Measurements from ENCODE around the gene NFASC. TPM values are rescaled to one million over a fixed set of nuclear protein-coding genes. Genes with fewer than 3 reads are reported as not detected.

Gene NFASC
- total RNA-seq, 1 experiment from 2014 or later, result not detected

DNA sequence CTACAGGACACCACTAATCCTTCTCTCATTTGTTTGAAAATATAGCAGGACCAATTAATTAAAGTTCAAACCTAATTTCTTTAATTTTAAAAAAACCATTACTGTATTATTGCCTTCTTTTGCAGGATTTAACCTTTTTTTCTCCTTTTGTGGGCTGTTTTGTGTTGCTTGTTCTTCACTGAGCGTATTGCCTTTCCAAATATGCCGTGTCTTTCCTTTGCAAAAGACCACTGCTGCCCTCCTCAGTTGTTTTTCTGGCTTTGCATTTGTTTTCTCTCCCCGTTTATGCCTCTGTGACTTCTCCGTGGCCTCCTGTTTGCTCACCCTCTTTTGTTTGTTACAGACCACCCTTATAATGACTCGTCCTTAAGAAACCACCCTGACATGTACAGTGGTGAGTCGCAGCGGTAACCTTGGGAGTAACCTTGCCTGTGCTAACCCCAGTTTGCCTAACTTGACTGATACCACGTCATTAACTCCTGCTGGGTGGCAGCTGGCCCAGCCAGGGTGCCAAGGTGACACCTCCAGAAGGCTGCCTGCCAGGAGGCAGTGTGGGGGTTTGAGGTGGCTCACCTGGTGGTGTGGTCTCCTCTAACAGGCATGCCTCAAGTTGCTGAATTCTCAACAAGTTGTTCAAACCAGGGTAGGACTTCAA, 91.2 kb downstream of the NFASC start:
- no peak for TF ChIP-seq CTCF (IDR thresholded peaks at IDR 0.05; ENCODE audit: unreplicated experiment)
- H3K9me3 Mint-ChIP-seq (ENCODE audit: low read depth, unreplicated experiment), result no peaks in the 10 kb centered on the region
- intact Hi-C loops (cut with micrococcal nuclease; ENCODE audit: unreplicated experiment), result no loop called here
- peaks cover 100% of the 10 kb centered on the region for H3K27me3 Mint-ChIP-seq (ENCODE audit: unreplicated experiment)
- peaks cover 8% of the 10 kb centered on the region for H3K4me1 Mint-ChIP-seq (ENCODE audit: low read depth, unreplicated experiment)
- no peaks in the 10 kb centered on the region for H3K36me3 Mint-ChIP-seq (ENCODE audit: insufficient read depth, unreplicated experiment)
- no peak overlapping the region for H3K27ac Mint-ChIP-seq (ENCODE audit: unreplicated experiment)
- CTCF ChIA-PET, result no interaction called here
- DNase-seq, result no peak
- no peak overlapping the region for H3K4me3 Mint-ChIP-seq (ENCODE audit: low read depth, unreplicated experiment)
- no TSS peak for BruUV-seq (replicated peaks)

- DNase-seq, result no peak
- intact Hi-C loops (cut with micrococcal nuclease; ENCODE audit: unreplicated experiment), result no loop called here
- no peaks in the 10 kb centered on the region for H3K36me3 Mint-ChIP-seq (ENCODE audit: insufficient read depth, unreplicated experiment)
- BruUV-seq (replicated peaks), result no TSS peak
- H3K4me1 Mint-ChIP-seq (ENCODE audit: low read depth, unreplicated experiment), result peaks cover 8% of the 10 kb centered on the region
- TF ChIP-seq CTCF (IDR thresholded peaks at IDR 0.05; ENCODE audit: unreplicated experiment), result no peak
- no peak overlapping the region for H3K4me3 Mint-ChIP-seq (ENCODE audit: low read depth, unreplicated experiment)
- no peak overlapping the region for H3K27ac Mint-ChIP-seq (ENCODE audit: unreplicated experiment)
- CTCF ChIA-PET, result interaction anchor here (0.6 kb wide), 1 partner anchor 391 kb away, joined by 3 read pairs; no protein-coding TSS in a partner anchor
- peaks cover 100% of the 10 kb centered on the region for H3K27me3 Mint-ChIP-seq (ENCODE audit: unreplicated experiment)
- H3K9me3 Mint-ChIP-seq (ENCODE audit: low read depth, unreplicated experiment), result no peaks in the 10 kb centered on the region
Measured at GRCh38 chr1:204962742-204963632, 92.3 kb downstream of the NFASC start.

GRCh38 chr1:204967451-204967850, 96.8 kb downstream of the NFASC start:
- intact Hi-C loops (cut with micrococcal nuclease; ENCODE audit: unreplicated experiment), result no loop called here
- BruUV-seq (replicated peaks), result no TSS peak
- no peaks in the 10 kb centered on the region for H3K4me1 Mint-ChIP-seq (ENCODE audit: low read depth, unreplicated experiment)
- no peak for TF ChIP-seq CTCF (IDR thresholded peaks at IDR 0.05; ENCODE audit: unreplicated experiment)
- no peaks in the 10 kb centered on the region for H3K9me3 Mint-ChIP-seq (ENCODE audit: low read depth, unreplicated experiment)
- H3K27me3 Mint-ChIP-seq (ENCODE audit: unreplicated experiment), result peaks cover 100% of the 10 kb centered on the region
- H3K4me3 Mint-ChIP-seq (ENCODE audit: low read depth, unreplicated experiment), result no peak overlapping the region
- H3K36me3 Mint-ChIP-seq (ENCODE audit: insufficient read depth, unreplicated experiment), result no peaks in the 10 kb centered on the region
- no peak overlapping the region for H3K27ac Mint-ChIP-seq (ENCODE audit: unreplicated experiment)
- DNase-seq, result no peak
- CTCF ChIA-PET, result interaction anchor here (0.6 kb wide), 1 partner anchor 121 kb away, joined by 3 read pairs; no protein-coding TSS in a partner anchor

GRCh38 chr1:204968135-204968534, 97.5 kb downstream of the NFASC start:
- no peak overlapping the region for H3K27ac Mint-ChIP-seq (ENCODE audit: unreplicated experiment)
- peaks cover 100% of the 10 kb centered on the region for H3K27me3 Mint-ChIP-seq (ENCODE audit: unreplicated experiment)
- no TSS peak for BruUV-seq (replicated peaks)
- no peak for DNase-seq
- no peak for TF ChIP-seq CTCF (IDR thresholded peaks at IDR 0.05; ENCODE audit: unreplicated experiment)
- no peak overlapping the region for H3K4me3 Mint-ChIP-seq (ENCODE audit: low read depth, unreplicated experiment)
- H3K4me1 Mint-ChIP-seq (ENCODE audit: low read depth, unreplicated experiment), result no peaks in the 10 kb centered on the region
- CTCF ChIA-PET, result interaction anchor here (0.6 kb wide), 1 partner anchor 122 kb away, joined by 3 read pairs; no protein-coding TSS in a partner anchor
- intact Hi-C loops (cut with micrococcal nuclease; ENCODE audit: unreplicated experiment), result no loop called here
- H3K9me3 Mint-ChIP-seq (ENCODE audit: low read depth, unreplicated experiment), result no peaks in the 10 kb centered on the region
- no peaks in the 10 kb centered on the region for H3K36me3 Mint-ChIP-seq (ENCODE audit: insufficient read depth, unreplicated experiment)

All from Calu3 (cell line).